Smooth muscle cell (in vitro differentiated cells): ENCODE results near the gene NUDT16L1. TPM values are rescaled to one million over a fixed set of nuclear protein-coding genes. Genes with fewer than 3 reads are reported as not detected.

Experiments
- DNase-seq: peaks from one replicate; lab custom pipeline; 2025; ENCODE audit not compliant: unreplicated experiment; lab: John Stamatoyannopoulos, UW
- H2AFZ ChIP-seq: fragments of 200-600 bp; sonication (generic); 2 replicates; pipeline ENCODE4 v1.6.0; 2016; ENCODE audit warnings: antibody characterized with exemption, low read depth, mild to moderate bottlenecking
- H3F3A ChIP-seq: fragments of 200-600 bp; sonication (generic); 2 replicates; pipeline ENCODE4 v1.6.0; 2017; ENCODE audit warnings: antibody characterized with exemption, low read depth
- H3K27ac ChIP-seq: fragments of 200-600 bp; sonication (generic); 2 replicates; pipeline ENCODE4 v1.5.1; 2016; ENCODE audit warnings: low read depth, mild to moderate bottlenecking
- H3K27me3 ChIP-seq: fragments of 200-600 bp; sonication (generic); 2 replicates; pipeline ENCODE4 v1.6.1; 2016; ENCODE audit warnings: low read depth, mild to moderate bottlenecking
- H3K36me3 ChIP-seq: fragments of 200-600 bp; sonication (generic); 2 replicates; pipeline ENCODE4 v1.5.1; 2016; ENCODE audit warnings: low read depth
- H3K4me1 ChIP-seq: fragments of 200-600 bp; sonication (generic); 2 replicates; pipeline ENCODE4 v1.5.1; 2016; ENCODE audit warnings: low read depth
- H3K4me2 ChIP-seq: fragments of 200-600 bp; sonication (generic); 2 replicates; pipeline ENCODE4 v1.6.0; 2016; ENCODE audit warnings: mild to moderate bottlenecking
- H3K4me3 ChIP-seq: fragments of 200-600 bp; sonication (generic); 2 replicates; pipeline ENCODE4 v1.5.1; 2016; ENCODE audit warnings: mild to moderate bottlenecking
- H3K79me2 ChIP-seq: fragments of 200-600 bp; sonication (generic); 2 replicates; pipeline ENCODE4 v1.6.0; 2016; ENCODE audit warnings: low read depth, mild to moderate bottlenecking
- H3K9ac ChIP-seq: fragments of 200-600 bp; sonication (generic); 2 replicates; pipeline ENCODE4 v1.6.0; 2016; ENCODE audit warnings: low read depth
- H3K9me3 ChIP-seq: fragments of 200-600 bp; sonication (generic); replicated peaks from 2 replicates; pipeline ENCODE4 v1.5.1; 2016; ENCODE audit warnings: low read depth
- H4K20me1 ChIP-seq: fragments of 200-600 bp; sonication (generic); 2 replicates; pipeline ENCODE4 v1.6.0; 2016; ENCODE audit warnings: low read depth
- CTCF ChIP-seq: fragments of 200-600 bp; sonication (generic); IDR thresholded peaks from 2 replicates; pipeline ENCODE4 v1.5.1; 2017; ENCODE audit warnings: borderline replicate concordance, mild to moderate bottlenecking, antibody characterized with exemption; ENCODE audit not compliant: insufficient read depth, poor library complexity, severe bottlenecking
- WGBS: methylation state at CpG from one replicate; pipeline ENCODE4 v1.1.7; 2016; ENCODE audit warnings: low lambda C conversion rate; 5-methylcytosine and 5-hydroxymethylcytosine counted together
- polyA plus RNA-seq: library from polyadenylated mRNA; unstranded; fragments of >200 nt; fragmentation: Nextera tagmentation; extraction: Ambion mirVana; gene quantifications from 2 replicates; pipeline ENCODE4 v1.2.1, GENCODE V29; 2016
- total RNA-seq: library from RNA; depleted of rRNA; stranded (reverse); fragments of >200 nt; gene quantifications from 2 replicates; pipeline ENCODE4 v1.2.3, GENCODE V29; 2014

Gene NUDT16L1
- total and polyA plus RNA-seq, 2 experiments from 2014 or later, result 17.6 to 48.3 TPM

- Histone ChIP-seq H3K36me3 (no peaks in the 10 kb centered on the region), H3K9ac (no peak overlapping the region), H3K9me3 (no peaks in the 10 kb centered on the region)
These were observed 33.3 kb downstream of the NUDT16L1 start for GRCh38 chr16:4726616-4727015.

GRCh38 chr16:4728676-4729075, 35.3 kb downstream of the NUDT16L1 start:
- 97% methylated on average over 8 of the region's 8 CpGs for WGBS
- no peaks in the 10 kb centered on the region for H3K36me3 ChIP-seq
- H3K4me3 ChIP-seq, result no peak overlapping the region
- DNase-seq, result no peak
- no peak for TF ChIP-seq CTCF
- no peaks in the 10 kb centered on the region for H3K27me3 ChIP-seq
- peaks cover 5% of the 10 kb centered on the region for H3K79me2 ChIP-seq
- H3K4me1 ChIP-seq, result peaks cover 6% of the 10 kb centered on the region
- H3F3A ChIP-seq, result no peaks in the 10 kb centered on the region
- H3K9ac ChIP-seq, result no peak overlapping the region
- no peaks in the 10 kb centered on the region for H3K9me3 ChIP-seq
- H3K27ac ChIP-seq, result no peak overlapping the region
- H2AFZ ChIP-seq, result no peak overlapping the region
- H4K20me1 ChIP-seq, result no peaks in the 10 kb centered on the region
- H3K4me2 ChIP-seq, result no peak overlapping the region

More at GRCh38 chr16:4726616-4727015, 33.3 kb downstream of the NUDT16L1 start:
- no peaks in the 10 kb centered on the region for H3K79me2 ChIP-seq
- H3K4me1 ChIP-seq, result no peaks in the 10 kb centered on the region
- no peaks in the 10 kb centered on the region for H3K27me3 ChIP-seq
- H3F3A ChIP-seq, result no peaks in the 10 kb centered on the region
- DNase-seq, result no peak
- H3K4me3 ChIP-seq, result no peak overlapping the region
- no peak for TF ChIP-seq CTCF
- H3K4me2 ChIP-seq, result no peak overlapping the region
- no peak overlapping the region for H2AFZ ChIP-seq
- H4K20me1 ChIP-seq, result no peaks in the 10 kb centered on the region
- H3K27ac ChIP-seq, result no peak overlapping the region
- 95% methylated on average over 17 of the region's 18 CpGs for WGBS

GRCh38 chr16:4729876-4730275, 36.5 kb downstream of the NUDT16L1 start:
- WGBS, result 96% methylated on average over 15 of the region's 15 CpGs
- no peak for DNase-seq
- no peak overlapping the region for H3K27ac ChIP-seq
- no peaks in the 10 kb centered on the region for H4K20me1 ChIP-seq
- no peak overlapping the region for H2AFZ ChIP-seq
- H3F3A ChIP-seq, result peaks cover under 1% of the 10 kb centered on the region
- H3K27me3 ChIP-seq, result no peaks in the 10 kb centered on the region
- H3K4me3 ChIP-seq, result no peak overlapping the region
- no peaks in the 10 kb centered on the region for H3K36me3 ChIP-seq
- peaks cover 6% of the 10 kb centered on the region for H3K4me1 ChIP-seq
- TF ChIP-seq CTCF, result no peak
- H3K4me2 ChIP-seq, result no peak overlapping the region
- no peaks in the 10 kb centered on the region for H3K9me3 ChIP-seq
- H3K79me2 ChIP-seq, result peaks cover 8% of the 10 kb centered on the region
- no peak overlapping the region for H3K9ac ChIP-seq

GRCh38 chr16:4733211-4733742, 39.9 kb downstream of the NUDT16L1 start:
- Histone ChIP-seq H3K9me3 (no peaks in the 10 kb centered on the region), H3K27me3 (no peaks in the 10 kb centered on the region), H3K79me2 (peaks cover 8% of the 10 kb centered on the region), H3K4me3 (peak overlapping the region; percentile 79), H3K36me3 (no peaks in the 10 kb centered on the region), H2AFZ (peak overlapping the region; percentile 83), H3K4me1 (peaks cover 6% of the 10 kb centered on the region), H4K20me1 (no peaks in the 10 kb centered on the region), H3K4me2 (peak overlapping the region; percentile 87), H3K27ac (no peak overlapping the region), H3K9ac (peak overlapping the region; percentile 80), H3F3A (peaks cover 3% of the 10 kb centered on the region)
- TF ChIP-seq CTCF, result no peak
- DNase-seq, result no peak
- 25% methylated on average over 17 of the region's 17 CpGs for WGBS
